ENCODE results near the gene ZBTB11.

ZBTB11 gene, protein sequence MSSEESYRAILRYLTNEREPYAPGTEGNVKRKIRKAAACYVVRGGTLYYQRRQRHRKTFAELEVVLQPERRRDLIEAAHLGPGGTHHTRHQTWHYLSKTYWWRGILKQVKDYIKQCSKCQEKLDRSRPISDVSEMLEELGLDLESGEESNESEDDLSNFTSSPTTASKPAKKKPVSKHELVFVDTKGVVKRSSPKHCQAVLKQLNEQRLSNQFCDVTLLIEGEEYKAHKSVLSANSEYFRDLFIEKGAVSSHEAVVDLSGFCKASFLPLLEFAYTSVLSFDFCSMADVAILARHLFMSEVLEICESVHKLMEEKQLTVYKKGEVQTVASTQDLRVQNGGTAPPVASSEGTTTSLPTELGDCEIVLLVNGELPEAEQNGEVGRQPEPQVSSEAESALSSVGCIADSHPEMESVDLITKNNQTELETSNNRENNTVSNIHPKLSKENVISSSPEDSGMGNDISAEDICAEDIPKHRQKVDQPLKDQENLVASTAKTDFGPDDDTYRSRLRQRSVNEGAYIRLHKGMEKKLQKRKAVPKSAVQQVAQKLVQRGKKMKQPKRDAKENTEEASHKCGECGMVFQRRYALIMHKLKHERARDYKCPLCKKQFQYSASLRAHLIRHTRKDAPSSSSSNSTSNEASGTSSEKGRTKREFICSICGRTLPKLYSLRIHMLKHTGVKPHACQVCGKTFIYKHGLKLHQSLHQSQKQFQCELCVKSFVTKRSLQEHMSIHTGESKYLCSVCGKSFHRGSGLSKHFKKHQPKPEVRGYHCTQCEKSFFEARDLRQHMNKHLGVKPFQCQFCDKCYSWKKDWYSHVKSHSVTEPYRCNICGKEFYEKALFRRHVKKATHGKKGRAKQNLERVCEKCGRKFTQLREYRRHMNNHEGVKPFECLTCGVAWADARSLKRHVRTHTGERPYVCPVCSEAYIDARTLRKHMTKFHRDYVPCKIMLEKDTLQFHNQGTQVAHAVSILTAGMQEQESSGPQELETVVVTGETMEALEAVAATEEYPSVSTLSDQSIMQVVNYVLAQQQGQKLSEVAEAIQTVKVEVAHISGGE

GRCh38 chr3:101676765-101677435, at the start of gene ZBTB11:
TSS of gene ZBTB11 (minus strand) at chr3:101677132. CDS start at chr3:101676914, 218 bp downstream.
- Histone ChIP-seq H3K4me3 (ENCODE audit: low read depth, low read length) (peak within 1 kb of the TSS; percentile 88), H3K9ac (ENCODE audit: low read depth, low read length) (peak within 1 kb of the TSS; percentile 82), H3K27me3 (ENCODE audit: control insufficient read depth, insufficient read depth, low read length) (no peaks in the 10 kb centered on the region), H3K27ac (ENCODE audit: low read depth, low read length) (peak within 1 kb of the TSS; percentile 97), H3K9me3 (ENCODE audit: control insufficient read depth, insufficient read depth, low read length) (no peaks in the 10 kb centered on the region), H3K36me3 (ENCODE audit: control insufficient read depth, insufficient read depth, low read length) (peaks cover 23% of the 10 kb centered on the region), H3K4me1 (ENCODE audit: control insufficient read depth, insufficient read depth, low read length) (peaks cover 4% of the 10 kb centered on the region)

GRCh38 chr3:101725890-101726275, 49.0 kb upstream of the ZBTB11 start:
- Histone ChIP-seq H3K9ac (ENCODE audit: low read depth, low read length) (no peak overlapping the region), H3K4me3 (ENCODE audit: low read depth, low read length) (peak overlapping the region; percentile 88), H3K27me3 (ENCODE audit: control insufficient read depth, insufficient read depth, low read length) (no peaks in the 10 kb centered on the region), H3K36me3 (ENCODE audit: control insufficient read depth, insufficient read depth, low read length) (peaks cover 44% of the 10 kb centered on the region), H3K27ac (ENCODE audit: low read depth, low read length) (no peak overlapping the region), H3K4me1 (ENCODE audit: control insufficient read depth, insufficient read depth, low read length) (peaks cover 12% of the 10 kb centered on the region), H3K9me3 (ENCODE audit: control insufficient read depth, insufficient read depth, low read length) (no peaks in the 10 kb centered on the region)

GRCh38 chr3:101725194-101725889, 48.4 kb upstream of the ZBTB11 start:
- Histone ChIP-seq H3K36me3 (ENCODE audit: control insufficient read depth, insufficient read depth, low read length) (peaks cover 39% of the 10 kb centered on the region), H3K4me3 (ENCODE audit: low read depth, low read length) (peak overlapping the region; percentile 88), H3K4me1 (ENCODE audit: control insufficient read depth, insufficient read depth, low read length) (peaks cover 12% of the 10 kb centered on the region), H3K27me3 (ENCODE audit: control insufficient read depth, insufficient read depth, low read length) (no peaks in the 10 kb centered on the region), H3K9ac (ENCODE audit: low read depth, low read length) (peak overlapping the region; percentile 17; the same call in 1 of the 2 replicates), H3K27ac (ENCODE audit: low read depth, low read length) (peak overlapping the region; percentile 48), H3K9me3 (ENCODE audit: control insufficient read depth, insufficient read depth, low read length) (no peaks in the 10 kb centered on the region)

DNA sequence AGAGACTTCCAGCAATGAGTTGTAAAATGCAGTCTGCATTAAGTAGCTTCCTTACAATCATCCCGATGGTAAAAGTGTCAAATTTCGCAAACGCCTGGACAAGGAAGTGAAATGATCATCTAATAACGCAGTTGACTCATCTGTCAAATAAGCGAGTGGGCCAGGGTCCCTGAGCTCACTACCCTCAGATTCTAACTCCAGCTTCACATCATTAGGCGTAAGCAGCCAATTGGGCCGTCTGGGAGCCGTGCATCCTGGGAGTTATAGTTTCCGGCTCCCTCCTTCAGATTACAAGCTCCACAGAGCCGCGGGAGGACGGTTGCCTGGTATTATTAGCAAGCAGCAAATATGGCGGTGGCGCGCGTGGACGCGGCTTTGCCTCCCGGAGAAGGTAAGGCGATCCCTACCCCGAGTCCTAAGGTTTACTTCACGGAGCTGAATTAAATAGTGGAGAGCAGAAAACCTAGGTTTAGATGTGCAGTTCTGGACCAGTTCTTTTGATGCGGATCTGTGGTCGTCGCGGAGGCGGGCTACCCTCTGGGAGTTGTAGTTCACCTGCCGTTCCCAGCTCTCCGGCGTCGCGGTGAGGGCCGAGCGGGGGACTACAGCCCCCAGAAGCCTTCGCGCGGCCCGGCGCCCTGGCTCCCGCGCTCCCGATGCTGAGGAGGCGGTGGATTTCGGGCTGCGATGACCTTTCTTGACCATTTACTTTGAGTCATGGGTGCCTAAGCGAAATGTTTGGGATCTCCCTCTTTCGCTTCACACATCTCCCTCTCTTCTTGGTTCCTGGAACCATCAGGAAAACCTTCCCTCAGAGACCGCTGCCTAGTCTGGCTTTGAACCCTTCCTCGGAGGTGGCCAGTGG, 47.6 kb upstream of the ZBTB11 start, which contains the start of gene CEP97:
Gene CEP97, plus strand, starts transcription at position 286 of the 865 bp plus-strand sequence. Its CDS starts 63 bp downstream, at position 349.
- Histone ChIP-seq H3K4me1 (ENCODE audit: control insufficient read depth, insufficient read depth, low read length) (peaks cover 12% of the 10 kb centered on the region), H3K9me3 (ENCODE audit: control insufficient read depth, insufficient read depth, low read length) (no peaks in the 10 kb centered on the region), H3K27me3 (ENCODE audit: control insufficient read depth, insufficient read depth, low read length) (no peaks in the 10 kb centered on the region), H3K36me3 (ENCODE audit: control insufficient read depth, insufficient read depth, low read length) (peaks cover 33% of the 10 kb centered on the region), H3K9ac (ENCODE audit: low read depth, low read length) (peak within 1 kb of the TSS; percentile 28), H3K27ac (ENCODE audit: low read depth, low read length) (peak within 1 kb of the TSS; percentile 48), H3K4me3 (ENCODE audit: low read depth, low read length) (peak within 1 kb of the TSS; percentile 88)

GRCh38 chr3:101722394-101723173, 45.7 kb upstream of the ZBTB11 start:
- Histone ChIP-seq H3K9ac (ENCODE audit: low read depth, low read length) (no peak overlapping the region), H3K4me1 (ENCODE audit: control insufficient read depth, insufficient read depth, low read length) (peaks cover 12% of the 10 kb centered on the region), H3K27ac (ENCODE audit: low read depth, low read length) (no peak overlapping the region), H3K9me3 (ENCODE audit: control insufficient read depth, insufficient read depth, low read length) (no peaks in the 10 kb centered on the region), H3K36me3 (ENCODE audit: control insufficient read depth, insufficient read depth, low read length) (peaks cover 14% of the 10 kb centered on the region), H3K27me3 (ENCODE audit: control insufficient read depth, insufficient read depth, low read length) (no peaks in the 10 kb centered on the region), H3K4me3 (ENCODE audit: low read depth, low read length) (no peak overlapping the region)

GRCh38 chr3:101720851-101721840, 44.2 kb upstream of the ZBTB11 start:
- H3K9me3 ChIP-seq (ENCODE audit: control insufficient read depth, insufficient read depth, low read length): no peaks in the 10 kb centered on the region
- no peak overlapping the region for H3K9ac ChIP-seq (ENCODE audit: low read depth, low read length)
- H3K4me1 ChIP-seq (ENCODE audit: control insufficient read depth, insufficient read depth, low read length): peaks cover 12% of the 10 kb centered on the region
- H3K27me3 ChIP-seq (ENCODE audit: control insufficient read depth, insufficient read depth, low read length): no peaks in the 10 kb centered on the region
- H3K4me3 ChIP-seq (ENCODE audit: low read depth, low read length): no peak overlapping the region
- no peak overlapping the region for H3K27ac ChIP-seq (ENCODE audit: low read depth, low read length)
- no peaks in the 10 kb centered on the region for H3K36me3 ChIP-seq (ENCODE audit: control insufficient read depth, insufficient read depth, low read length)

GRCh38 chr3:101719604-101720185, 42.8 kb upstream of the ZBTB11 start:
- H3K4me1 ChIP-seq (ENCODE audit: control insufficient read depth, insufficient read depth, low read length): peaks cover 8% of the 10 kb centered on the region; the same call in 1 of the 2 replicates
- H3K9ac ChIP-seq (ENCODE audit: low read depth, low read length): no peak overlapping the region
- H3K27ac ChIP-seq (ENCODE audit: low read depth, low read length): no peak overlapping the region
- no peaks in the 10 kb centered on the region for H3K27me3 ChIP-seq (ENCODE audit: control insufficient read depth, insufficient read depth, low read length)
- no peaks in the 10 kb centered on the region for H3K9me3 ChIP-seq (ENCODE audit: control insufficient read depth, insufficient read depth, low read length)
- no peak overlapping the region for H3K4me3 ChIP-seq (ENCODE audit: low read depth, low read length)
- H3K36me3 ChIP-seq (ENCODE audit: control insufficient read depth, insufficient read depth, low read length): no peaks in the 10 kb centered on the region

DNA sequence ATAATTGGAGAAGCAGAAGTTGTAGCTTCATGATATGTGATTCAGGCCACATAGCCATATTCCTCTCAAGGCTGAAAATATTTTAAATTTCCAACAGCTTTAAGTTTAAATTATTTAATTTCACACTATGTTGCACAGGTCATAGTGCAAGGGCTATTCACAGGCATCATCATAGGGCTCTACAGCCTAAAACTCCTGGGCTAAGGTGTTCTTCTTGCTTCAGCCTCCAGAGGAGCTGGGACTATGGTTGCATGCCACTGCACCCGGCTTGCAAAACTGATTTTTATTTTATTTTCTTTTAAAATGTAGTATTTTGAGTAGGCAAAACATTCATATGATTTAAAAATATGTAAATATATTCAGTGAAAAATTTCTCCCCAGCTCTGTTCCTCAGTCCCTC, 41.5 kb upstream of the ZBTB11 start:
- H3K4me1 ChIP-seq (ENCODE audit: control insufficient read depth, insufficient read depth, low read length): peaks cover 8% of the 10 kb centered on the region; the same call in 1 of the 2 replicates
- no peak overlapping the region for H3K27ac ChIP-seq (ENCODE audit: low read depth, low read length)
- no peaks in the 10 kb centered on the region for H3K9me3 ChIP-seq (ENCODE audit: control insufficient read depth, insufficient read depth, low read length)

More for the DNA sequence above, 41.5 kb upstream of the ZBTB11 start:
- H3K27me3 ChIP-seq (ENCODE audit: control insufficient read depth, insufficient read depth, low read length): no peaks in the 10 kb centered on the region
- H3K4me3 ChIP-seq (ENCODE audit: low read depth, low read length): no peak overlapping the region
- no peak overlapping the region for H3K9ac ChIP-seq (ENCODE audit: low read depth, low read length)
- no peaks in the 10 kb centered on the region for H3K36me3 ChIP-seq (ENCODE audit: control insufficient read depth, insufficient read depth, low read length)
